ENCODE results near the gene SLC33A1.

DNA sequence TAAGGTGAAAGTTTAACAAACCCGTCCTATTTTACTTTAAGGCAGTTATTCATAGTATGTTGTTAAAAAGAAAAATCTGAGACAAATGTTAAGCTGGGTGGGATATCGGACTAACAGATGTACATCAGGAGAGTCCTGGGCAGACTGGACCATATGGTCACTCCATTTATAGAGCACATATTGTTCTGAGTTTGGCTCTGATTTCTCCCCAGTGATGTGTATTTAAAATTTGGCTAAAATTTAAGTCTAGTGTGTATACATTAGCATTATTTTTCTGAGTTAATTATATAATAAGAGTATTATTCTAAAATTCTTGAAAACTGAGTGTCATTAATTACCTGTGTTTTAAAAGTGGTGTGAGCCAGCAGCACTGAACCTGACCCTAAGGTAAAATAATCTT lies 22.3 kb upstream of the SLC33A1 start:
- TF ChIP-seq ASH2L (IDR thresholded peaks at IDR 0.05; ENCODE audit: insufficient read length, low read depth, low read length) (no peak), ZNF792 (CRISPR knock-in tag; IDR thresholded peaks at IDR 0.05) (no peak), ZSCAN5A (CRISPR knock-in tag; IDR thresholded peaks at IDR 0.05; ENCODE audit: borderline replicate concordance) (no peak), SIN3A (IDR thresholded peaks at IDR 0.05; ENCODE audit: borderline replicate concordance, low read depth, low read length) (no peak), RAD21 (CRISPR knock-in tag; IDR thresholded peaks at IDR 0.05) (no peak), ZBTB7B (CRISPR knock-in tag; IDR thresholded peaks at IDR 0.05) (no peak)
